Measurements from ENCODE around the gene RTL3. TPM values are rescaled to one million over a fixed set of nuclear protein-coding genes. Genes with fewer than 3 reads are reported as not detected.
A peak's percentile ranks its signal among the peaks of the same experiment; 100 is the strongest.

RTL3 gene
- total RNA-seq, 1 donor from 2014 or later, result not detected

DNA sequence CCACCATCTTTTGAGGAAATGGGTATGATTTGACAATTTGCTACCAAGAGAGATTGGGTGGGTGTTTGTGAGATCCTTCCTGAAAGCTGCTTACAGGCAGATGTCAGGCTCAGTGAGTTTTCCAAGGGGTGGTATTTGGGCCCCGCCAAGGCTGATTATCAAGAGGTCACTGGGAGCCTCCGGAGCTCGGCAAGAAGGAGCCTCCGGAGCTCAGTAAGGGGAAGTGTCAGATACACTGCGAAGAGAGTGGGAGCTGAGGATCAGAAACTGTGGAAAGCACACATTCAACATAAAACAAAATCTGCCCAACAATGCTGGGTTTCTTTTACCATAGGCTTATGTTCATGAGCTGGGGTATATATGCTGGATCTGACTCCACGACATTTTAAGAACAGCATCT lies 714 bp downstream of the RTL3 start:
- no peak for TF ChIP-seq CTCF (conservative IDR thresholded peaks at IDR 0.05)
- H3K36me3 Mint-ChIP-seq, result no peaks in the 10 kb centered on the region
- no peaks in the 10 kb centered on the region for H3K9me3 Mint-ChIP-seq
- no peak overlapping the region for H3K27ac Mint-ChIP-seq
- no peaks in the 10 kb centered on the region for H3K27me3 Mint-ChIP-seq
- no peak for DNase-seq (ENCODE audit: extremely low spot score, unreplicated experiment)
- no peak overlapping the region for H3K4me3 Mint-ChIP-seq
- H3K4me1 Mint-ChIP-seq (ENCODE audit: unreplicated experiment), result no peaks in the 10 kb centered on the region

- Mint-ChIP-seq H3K4me1 (ENCODE audit: unreplicated experiment) (no peaks in the 10 kb centered on the region), H3K4me3 (no peak overlapping the region)
- TF ChIP-seq CTCF (conservative IDR thresholded peaks at IDR 0.05), result no peak
These were observed 3.5 kb downstream of the RTL3 start for GRCh38 chrX:78655642-78656041.

DNA sequence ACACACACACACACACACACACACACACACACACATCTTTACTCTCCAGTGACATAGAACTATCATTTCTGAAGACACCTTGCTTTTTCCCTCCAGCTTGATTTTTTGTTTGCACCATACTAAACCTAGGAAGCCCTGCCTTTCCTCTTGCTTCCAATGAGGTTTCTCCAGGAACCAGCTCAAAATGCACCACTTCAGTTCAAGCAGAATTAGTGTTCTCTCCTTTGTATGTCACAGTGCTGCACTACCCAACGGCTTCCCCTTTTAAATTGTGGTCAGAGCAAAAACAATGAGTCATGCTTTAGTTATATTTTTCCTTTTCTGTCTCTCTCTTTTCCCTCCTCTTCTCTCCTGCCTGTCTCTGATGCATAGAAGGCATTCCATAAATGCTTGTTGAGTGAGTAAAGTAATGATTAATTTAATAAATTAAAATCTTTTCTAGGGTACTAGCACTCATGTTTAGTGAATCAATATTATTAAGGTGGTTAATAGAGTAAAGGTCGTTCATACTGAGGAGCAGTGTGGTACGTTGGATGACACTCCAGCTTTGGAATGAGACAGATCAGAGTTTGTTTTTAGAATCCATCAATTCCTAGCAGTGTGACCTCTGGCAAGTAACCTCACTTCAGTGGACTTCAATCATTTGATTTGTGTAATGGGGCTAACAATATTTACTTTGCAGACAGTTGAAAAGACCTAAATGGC lies 5.9 kb downstream of the RTL3 start:
- Mint-ChIP-seq H3K27me3 (no peaks in the 10 kb centered on the region), H3K4me1 (ENCODE audit: unreplicated experiment) (no peaks in the 10 kb centered on the region), H3K27ac (peak overlapping the region; percentile 19), H3K36me3 (no peaks in the 10 kb centered on the region), H3K4me3 (no peak overlapping the region), H3K9me3 (no peaks in the 10 kb centered on the region)
- no peak for DNase-seq (ENCODE audit: extremely low spot score, unreplicated experiment)
- no peak for TF ChIP-seq CTCF (conservative IDR thresholded peaks at IDR 0.05)

More at GRCh38 chrX:78655642-78656041, 3.5 kb downstream of the RTL3 start:
- no peaks in the 10 kb centered on the region for H3K9me3 Mint-ChIP-seq
- no peak overlapping the region for H3K27ac Mint-ChIP-seq
- H3K27me3 Mint-ChIP-seq, result no peaks in the 10 kb centered on the region
- H3K36me3 Mint-ChIP-seq, result no peaks in the 10 kb centered on the region
- DNase-seq (ENCODE audit: extremely low spot score, unreplicated experiment), result no peak

- Mint-ChIP-seq H3K9me3 (no peaks in the 10 kb centered on the region), H3K36me3 (no peaks in the 10 kb centered on the region), H3K4me1 (ENCODE audit: unreplicated experiment) (no peaks in the 10 kb centered on the region), H3K27me3 (no peaks in the 10 kb centered on the region), H3K4me3 (no peak overlapping the region), H3K27ac (no peak overlapping the region)
- DNase-seq (ENCODE audit: extremely low spot score, unreplicated experiment), result no peak
- no peak for TF ChIP-seq CTCF (conservative IDR thresholded peaks at IDR 0.05)
These were observed 8.2 kb downstream of the RTL3 start for GRCh38 chrX:78650906-78651437.

DNA sequence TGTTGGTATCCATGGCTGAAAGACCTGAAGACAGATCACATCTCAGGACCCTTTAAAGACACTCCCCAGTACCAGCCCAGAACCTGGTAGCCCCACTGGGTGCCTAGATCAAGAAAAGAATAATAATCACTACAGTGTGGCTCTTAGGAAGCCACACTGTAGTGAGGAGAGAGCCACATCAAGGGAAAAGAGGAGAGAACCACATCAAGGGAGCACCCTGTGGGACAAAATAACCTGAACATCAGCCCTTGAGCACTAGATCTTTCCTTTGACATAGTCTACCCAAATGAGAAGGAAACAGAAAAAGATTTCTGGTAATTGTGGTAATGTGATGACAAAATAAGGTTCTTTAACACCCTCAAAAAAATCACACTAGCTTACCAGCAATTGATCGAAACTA lies 15.3 kb downstream of the RTL3 start:
- no peak for TF ChIP-seq CTCF (conservative IDR thresholded peaks at IDR 0.05)
- no peak overlapping the region for H3K4me3 Mint-ChIP-seq
- no peaks in the 10 kb centered on the region for H3K27me3 Mint-ChIP-seq
- DNase-seq (ENCODE audit: extremely low spot score, unreplicated experiment), result no peak
- no peak overlapping the region for H3K27ac Mint-ChIP-seq
- no peaks in the 10 kb centered on the region for H3K4me1 Mint-ChIP-seq (ENCODE audit: unreplicated experiment)
- H3K36me3 Mint-ChIP-seq, result no peaks in the 10 kb centered on the region
- H3K9me3 Mint-ChIP-seq, result no peaks in the 10 kb centered on the region
